Tibial nerve (tissue), 4 donors: Measurements from ENCODE around the gene UBA7. TPM values are rescaled to one million over a fixed set of nuclear protein-coding genes. Genes with fewer than 3 reads are reported as not detected.

Experiments used
- DNase-seq, 2 donors: peaks; one replicate each; pipeline ENCODE4 v3.0.0-alpha.2; 2019; ENCODE audit warnings: low spot score in 2 of 2
- H3K27ac ChIP-seq, 4 donors: fragments of 200-600 bp; sonication (generic) in 3 of 4; one replicate each; pipeline ENCODE4 v1.5.1; 2017 to 2019; ENCODE audit warnings: mild to moderate bottlenecking in 1 of 4
- H3K27me3 ChIP-seq, 2 donors: fragments of 200-600 bp; sonication (generic) in 1 of 2; one replicate each; pipeline versions ENCODE4 v1.5.1 to v1.6.0; 2017 to 2019
- H3K36me3 ChIP-seq, 3 donors: fragments of 200-600 bp; sonication (generic); one replicate each; pipeline ENCODE4 v1.5.1; 2018 to 2019
- H3K4me1 ChIP-seq, 4 donors: fragments of 200-600 bp; sonication (generic) in 3 of 4; one replicate each; pipeline ENCODE4 v1.5.1; 2017 to 2019
- H3K4me3 ChIP-seq, 4 donors: fragments of 200-600 bp; sonication (generic) in 3 of 4; one replicate each; pipeline ENCODE4 v1.5.1; 2017 to 2019; ENCODE audit warnings: mild to moderate bottlenecking in 1 of 4, moderate library complexity in 1 of 4
- H3K9me3 ChIP-seq, 4 donors: fragments of 200-600 bp; sonication (generic) in 3 of 4; one replicate each; pipeline ENCODE4 v1.5.1; 2017 to 2019
- CTCF ChIP-seq, 5 experiments: fragments of 200-600 bp in 3 of 5; fragments of 450-650 bp in 2 of 5; sonication (generic) in 3 of 5; IDR thresholded peaks; one replicate each; pipeline ENCODE4 v1.5.1; 2016 to 2019; ENCODE audit warnings: antibody characterized with exemption in 5 of 5, mild to moderate bottlenecking in 3 of 5, moderate library complexity in 2 of 5
- EP300 ChIP-seq, 2 donors: sonication (generic); formaldehyde crosslinking; IDR thresholded peaks; one replicate each; pipeline ENCODE4 v1.6.1; 2017; ENCODE audit warnings: antibody characterized with exemption in 2 of 2, mild to moderate bottlenecking in 1 of 2
- POLR2A ChIP-seq, 2 donors: fragments of 450-650 bp; IDR thresholded peaks; one replicate each; pipeline ENCODE4 v1.6.1; 2017; ENCODE audit warnings: antibody characterized with exemption in 2 of 2, mild to moderate bottlenecking in 2 of 2, moderate library complexity in 2 of 2
- WGBS, 2 donors: methylation state at CpG; one replicate each; pipeline ENCODE4 v1.1.5; 2018; 5-methylcytosine and 5-hydroxymethylcytosine counted together
- total RNA-seq, 4 donors: library from RNA; depleted of rRNA; stranded (reverse); fragments of >200 nt; gene quantifications; one replicate each; pipeline ENCODE4 v1.1.0, GENCODE V29; 2016

The UBA7 gene
- total RNA-seq, 4 donors from 2014 or later, result 47.9 to 68.4 (median 66.9) TPM

DNA sequence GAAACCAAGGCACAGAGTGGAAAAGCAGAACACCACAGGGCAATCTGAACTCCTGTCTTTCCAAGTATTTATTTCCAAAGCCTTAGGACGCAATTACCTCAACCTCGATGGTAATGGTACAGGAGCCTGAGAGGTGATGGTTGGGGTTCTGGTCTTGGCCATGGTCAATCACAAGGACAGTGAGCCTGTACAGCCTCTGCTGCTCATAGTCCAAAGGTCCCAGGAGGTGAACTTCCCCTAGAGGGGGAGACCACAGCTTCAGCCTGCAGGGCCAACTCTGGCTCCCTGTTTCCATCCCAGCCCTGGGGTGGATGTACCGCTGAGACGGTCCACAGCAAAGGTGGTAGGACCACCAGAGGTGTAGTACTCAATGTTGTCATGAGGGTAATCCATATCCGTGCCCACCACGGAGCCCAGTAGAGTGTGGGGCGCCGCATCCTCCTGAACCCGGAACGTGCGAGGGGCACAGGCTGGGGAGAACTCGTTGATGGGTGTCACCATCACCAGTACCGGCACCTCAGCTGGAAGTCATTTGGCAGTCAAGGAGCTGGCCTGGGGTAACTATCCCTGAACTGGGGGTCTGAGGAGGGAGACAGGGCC, 20.2 kb downstream of the UBA7 start:
- no peaks in the 10 kb centered on the region for H3K36me3 ChIP-seq
- TF ChIP-seq EP300 (IDR thresholded peaks at IDR 0.05) (no peak), POLR2A (IDR thresholded peaks at IDR 0.05) (no peak), CTCF (IDR thresholded peaks at IDR 0.05) (no peak)
- H3K27me3 ChIP-seq, result no peaks in the 10 kb centered on the region
- H3K9me3 ChIP-seq, result no peaks in the 10 kb centered on the region
- no peak for DNase-seq
- H3K4me1 ChIP-seq, result no peaks in the 10 kb centered on the region
- 86 to 94% methylated on average over 13 of the region's 13 CpGs for WGBS, 2 donors
- H3K27ac ChIP-seq, result no peak overlapping the region
- H3K4me3 ChIP-seq, result no peak overlapping the region

GRCh38 chr3:49792371-49793150, 21.2 kb downstream of the UBA7 start:
- DNase-seq, result no peak
- 92 to 93% methylated on average over 9 to 10 of the region's 10 CpGs for WGBS, 2 donors
- Histone ChIP-seq H3K36me3 (no peaks in the 10 kb centered on the region), H3K9me3 (no peaks in the 10 kb centered on the region), H3K27me3 (no peaks in the 10 kb centered on the region), H3K27ac (no peak overlapping the region), H3K4me3 (no peak overlapping the region), H3K4me1 (no peaks in the 10 kb centered on the region)
- TF ChIP-seq EP300 (IDR thresholded peaks at IDR 0.05) (no peak), CTCF (IDR thresholded peaks at IDR 0.05) (no peak), POLR2A (IDR thresholded peaks at IDR 0.05) (no peak)

GRCh38 chr3:49791571-49791970, 22.2 kb downstream of the UBA7 start:
- Histone ChIP-seq H3K4me1 (peaks cover 0 to 7% (median 7%) of the 10 kb centered on the region in 4 donors), H3K36me3 (no peaks in the 10 kb centered on the region), H3K9me3 (no peaks in the 10 kb centered on the region), H3K27me3 (no peaks in the 10 kb centered on the region), H3K4me3 (no peak overlapping the region), H3K27ac (no peak overlapping the region)
- no peak for DNase-seq
- TF ChIP-seq EP300 (IDR thresholded peaks at IDR 0.05) (no peak), CTCF (IDR thresholded peaks at IDR 0.05) (no peak)
- WGBS, 2 donors, result 88 to 91% methylated on average over 4 of the region's 4 CpGs

DNA sequence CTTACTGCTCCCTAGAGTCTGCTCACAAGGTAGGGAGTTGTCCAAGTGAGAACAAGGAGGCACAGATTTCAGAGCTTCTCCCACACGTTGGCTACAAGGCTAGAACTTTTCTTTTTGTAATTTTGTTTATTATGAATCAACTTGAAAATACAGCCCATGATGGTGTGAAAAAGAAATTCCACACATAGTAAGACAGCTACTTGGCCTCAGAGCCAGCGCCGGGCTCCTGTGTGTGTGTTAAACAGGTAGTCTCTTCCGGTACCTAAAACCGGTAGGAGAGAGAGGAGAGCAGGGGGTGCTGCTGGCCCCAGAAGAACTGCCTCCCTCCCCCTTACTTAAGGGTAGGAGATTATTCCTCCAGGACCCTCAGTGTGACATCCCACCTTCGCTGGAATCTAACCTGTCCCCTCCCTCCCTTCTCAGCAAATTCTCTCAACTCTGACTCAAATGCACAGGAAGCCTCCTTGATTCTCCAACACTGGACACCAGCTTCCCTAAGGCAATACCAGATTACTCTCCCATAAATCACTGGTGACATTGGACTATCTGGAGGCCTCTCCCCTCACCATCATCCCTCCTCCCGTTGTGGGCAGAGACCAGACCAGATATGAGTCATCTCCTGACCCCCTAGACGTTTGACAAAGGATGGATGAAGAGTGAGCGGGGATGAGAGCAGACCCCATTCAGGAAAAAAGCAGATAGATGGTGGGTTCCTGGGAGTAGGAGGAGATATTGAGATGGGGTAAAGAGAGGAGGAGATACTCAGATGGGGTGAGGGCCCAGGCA, 22.9 kb downstream of the UBA7 start:
- no peak overlapping the region for H3K4me3 ChIP-seq
- TF ChIP-seq EP300 (IDR thresholded peaks at IDR 0.05), result no peak
- no peak for TF ChIP-seq POLR2A (IDR thresholded peaks at IDR 0.05)
- no peak for TF ChIP-seq CTCF (IDR thresholded peaks at IDR 0.05)
- peaks cover 0 to 7% (median 7%) of the 10 kb centered on the region in 4 donors for H3K4me1 ChIP-seq
- no peak overlapping the region for H3K27ac ChIP-seq
- no peaks in the 10 kb centered on the region for H3K36me3 ChIP-seq
- H3K27me3 ChIP-seq, result no peaks in the 10 kb centered on the region
- H3K9me3 ChIP-seq, result no peaks in the 10 kb centered on the region
- WGBS, 2 donors, result 59 to 63% methylated on average over 9 of the region's 9 CpGs
- DNase-seq, result no peak

DNA sequence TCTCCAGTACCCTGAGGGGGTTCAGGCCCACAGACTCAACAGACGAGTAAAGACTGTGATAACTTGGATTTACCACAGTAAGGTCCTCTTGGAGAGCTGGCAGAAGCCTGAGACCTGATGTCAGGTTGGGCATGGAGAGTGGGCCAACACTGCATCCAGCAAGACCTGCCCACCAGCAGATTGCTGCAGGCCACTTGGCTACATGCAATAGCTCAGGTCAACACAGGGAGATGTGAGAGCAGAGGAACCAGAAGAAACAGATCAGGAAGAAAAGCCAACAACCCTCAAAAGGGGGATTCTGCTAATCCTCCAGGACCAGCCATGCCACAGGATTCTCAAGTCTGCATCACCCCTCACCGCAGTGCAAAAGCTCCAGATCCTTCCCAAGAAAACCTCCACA, 25.7 kb downstream of the UBA7 start:
- WGBS, 2 donors, result 97 to 100% methylated on average over 2 of the region's 2 CpGs
- TF ChIP-seq EP300 (IDR thresholded peaks at IDR 0.05) (no peak), CTCF (IDR thresholded peaks at IDR 0.05) (no peak), POLR2A (IDR thresholded peaks at IDR 0.05) (no peak)
- Histone ChIP-seq H3K27me3 (no peaks in the 10 kb centered on the region), H3K27ac (no peak overlapping the region), H3K4me1 (peaks cover 0 to 31% (median 23%) of the 10 kb centered on the region in 4 donors), H3K36me3 (peaks cover 0 to 7% (median 0%) of the 10 kb centered on the region in 3 donors), H3K4me3 (no peak overlapping the region), H3K9me3 (no peaks in the 10 kb centered on the region)
- DNase-seq, result no peak
